ENCODE measurements around the gene PPFIA4. TPM values are rescaled to one million over a fixed set of nuclear protein-coding genes. Genes with fewer than 3 reads are reported as not detected.

The PPFIA4 gene
- total RNA-seq, 2 experiments from 2014 or later: 51.2 to 56.4 TPM

- ATAC-seq: no peak
- no peak overlapping the region for H3K4me3 Mint-ChIP-seq
- POLR2A ChIA-PET: no interaction called here
Observed at GRCh38 chr1:203043830-203044545, 17.7 kb downstream of the PPFIA4 start.

GRCh38 chr1:203044546-203045250, 18.4 kb downstream of the PPFIA4 start:
- H3K9me3 Mint-ChIP-seq (ENCODE audit: low read depth): no peaks in the 10 kb centered on the region
- ATAC-seq (no peak), DNase-seq (no peak)
- H3K36me3 Mint-ChIP-seq (ENCODE audit: low read depth): peaks cover 11% of the 10 kb centered on the region
- POLR2A ChIA-PET: no interaction called here
- CTCF ChIA-PET: interaction anchor here (0.6 to 0.8 kb wide), 2 partner anchors 19 to 362 kb away, joined by 3 to 4 read pairs; no protein-coding TSS in a partner anchor
- intact Hi-C loops (cut with DNase I, micrococcal nuclease): loop anchor here in 1 of 2 experiments (5.0 kb wide), 1 partner anchor 298 kb away; no protein-coding TSS in a partner anchor
- no peak overlapping the region for H3K4me3 Mint-ChIP-seq
- no peak overlapping the region for H3K27ac Mint-ChIP-seq
- H3K27me3 Mint-ChIP-seq: no peaks in the 10 kb centered on the region
- peaks cover 3% of the 10 kb centered on the region for H3K4me1 Mint-ChIP-seq

More at GRCh38 chr1:203043830-203044545, 17.7 kb downstream of the PPFIA4 start:
- CTCF ChIA-PET: interaction anchor here (0.6 kb wide), 1 partner anchor 20 kb away, joined by 4 read pairs; no protein-coding TSS in a partner anchor
- intact Hi-C loops (cut with DNase I, micrococcal nuclease): loop anchor here in 1 of 2 experiments (5.0 kb wide), 1 partner anchor 298 kb away; no protein-coding TSS in a partner anchor
- Mint-ChIP-seq H3K27me3 (peaks cover 4% of the 10 kb centered on the region), H3K27ac (no peak overlapping the region), H3K4me1 (peaks cover 7% of the 10 kb centered on the region), H3K36me3 (ENCODE audit: low read depth) (peaks cover 17% of the 10 kb centered on the region), H3K9me3 (ENCODE audit: low read depth) (no peaks in the 10 kb centered on the region)
- DNase-seq: no peak

GRCh38 chr1:203045336-203045735, 19.0 kb downstream of the PPFIA4 start:
- H3K27me3 Mint-ChIP-seq: peaks cover under 1% of the 10 kb centered on the region
- POLR2A ChIA-PET: no interaction called here

GRCh38 chr1:203045821-203046594, 19.7 kb downstream of the PPFIA4 start:
- DNase-seq (no peak), ATAC-seq (no peak)
- H3K36me3 Mint-ChIP-seq (ENCODE audit: low read depth): peaks cover 11% of the 10 kb centered on the region
- H3K4me1 Mint-ChIP-seq: peaks cover 3% of the 10 kb centered on the region
- intact Hi-C loops (cut with DNase I, micrococcal nuclease): no loop called here
- H3K27me3 Mint-ChIP-seq: peaks cover 2% of the 10 kb centered on the region
- CTCF ChIA-PET: interaction anchor here (0.5 to 1.4 kb wide), 5 partner anchors 11 to 1047 kb away, joined by 3 to 7 read pairs (median 3); no protein-coding TSS in a partner anchor
- no peak overlapping the region for H3K27ac Mint-ChIP-seq
- H3K9me3 Mint-ChIP-seq (ENCODE audit: low read depth): no peaks in the 10 kb centered on the region
- POLR2A ChIA-PET: no interaction called here
- H3K4me3 Mint-ChIP-seq: no peak overlapping the region

More at GRCh38 chr1:203045336-203045735, 19.0 kb downstream of the PPFIA4 start:
- Mint-ChIP-seq H3K27ac (no peak overlapping the region), H3K4me1 (peaks cover 3% of the 10 kb centered on the region), H3K9me3 (ENCODE audit: low read depth) (no peaks in the 10 kb centered on the region), H3K4me3 (no peak overlapping the region), H3K36me3 (ENCODE audit: low read depth) (peaks cover 11% of the 10 kb centered on the region)
- DNase-seq (no peak), ATAC-seq (no peak)
- CTCF ChIA-PET: interaction anchor here (0.8 kb wide), 1 partner anchor 362 kb away, joined by 3 read pairs; no protein-coding TSS in a partner anchor
- intact Hi-C loops (cut with DNase I, micrococcal nuclease): no loop called here

GRCh38 chr1:203046984-203047630, 20.8 kb downstream of the PPFIA4 start:
- CTCF ChIA-PET: interaction anchor here (0.6 to 1.4 kb wide), 2 partner anchors 21 to 169 kb away, joined by 3 to 7 read pairs; partner anchors contain the start of gene PPFIA4
- no peak overlapping the region for H3K4me3 Mint-ChIP-seq

GRCh38 chr1:203048086-203048485, 21.8 kb downstream of the PPFIA4 start:
- peaks cover 9% of the 10 kb centered on the region for H3K27me3 Mint-ChIP-seq
- intact Hi-C loops (cut with DNase I, micrococcal nuclease): no loop called here
- ChIA-PET POLR2A (no interaction called here), CTCF (no interaction called here)
- ATAC-seq: no peak
- no peaks in the 10 kb centered on the region for H3K9me3 Mint-ChIP-seq (ENCODE audit: low read depth)
- peaks cover 11% of the 10 kb centered on the region for H3K36me3 Mint-ChIP-seq (ENCODE audit: low read depth)
- no peak for DNase-seq
- H3K27ac Mint-ChIP-seq: no peak overlapping the region
- H3K4me3 Mint-ChIP-seq: no peak overlapping the region
- H3K4me1 Mint-ChIP-seq: peaks cover 3% of the 10 kb centered on the region

More at GRCh38 chr1:203046984-203047630, 20.8 kb downstream of the PPFIA4 start:
- POLR2A ChIA-PET: interaction anchor here (0.9 kb wide), 1 partner anchor 11 kb away, joined by 3 read pairs; no protein-coding TSS in a partner anchor
- DNase-seq (no peak), ATAC-seq (peak; percentile 76)
- peaks cover 11% of the 10 kb centered on the region for H3K36me3 Mint-ChIP-seq (ENCODE audit: low read depth)
- intact Hi-C loops (cut with DNase I, micrococcal nuclease): no loop called here
- peaks cover 3% of the 10 kb centered on the region for H3K4me1 Mint-ChIP-seq
- peaks cover 7% of the 10 kb centered on the region for H3K27me3 Mint-ChIP-seq
- no peaks in the 10 kb centered on the region for H3K9me3 Mint-ChIP-seq (ENCODE audit: low read depth)
- H3K27ac Mint-ChIP-seq: no peak overlapping the region

- ChIA-PET CTCF (no interaction called here), POLR2A (no interaction called here)
- ATAC-seq: no peak
- H3K27ac Mint-ChIP-seq: no peak overlapping the region
- peaks cover 9% of the 10 kb centered on the region for H3K27me3 Mint-ChIP-seq
- DNase-seq: no peak
- intact Hi-C loops (cut with DNase I, micrococcal nuclease): no loop called here
- H3K9me3 Mint-ChIP-seq (ENCODE audit: low read depth): no peaks in the 10 kb centered on the region
- peaks cover 3% of the 10 kb centered on the region for H3K4me1 Mint-ChIP-seq
- peaks cover 11% of the 10 kb centered on the region for H3K36me3 Mint-ChIP-seq (ENCODE audit: low read depth)
- no peak overlapping the region for H3K4me3 Mint-ChIP-seq
Observed at GRCh38 chr1:203048555-203049051, 22.3 kb downstream of the PPFIA4 start.

GRCh38 chr1:203049077-203049476, 22.8 kb downstream of the PPFIA4 start:
- Mint-ChIP-seq H3K27me3 (peaks cover 9% of the 10 kb centered on the region), H3K27ac (no peak overlapping the region), H3K36me3 (ENCODE audit: low read depth) (peaks cover 11% of the 10 kb centered on the region), H3K4me1 (peaks cover 3% of the 10 kb centered on the region), H3K9me3 (ENCODE audit: low read depth) (no peaks in the 10 kb centered on the region), H3K4me3 (no peak overlapping the region)
- CTCF ChIA-PET: interaction anchor here (1.0 kb wide), 1 partner anchor 167 kb away, joined by 3 read pairs; no protein-coding TSS in a partner anchor
- DNase-seq (no peak), ATAC-seq (no peak)
- intact Hi-C loops (cut with DNase I, micrococcal nuclease): no loop called here
- POLR2A ChIA-PET: no interaction called here

GRCh38 chr1:203049576-203050180, 23.4 kb downstream of the PPFIA4 start:
- Mint-ChIP-seq H3K4me1 (peaks cover 3% of the 10 kb centered on the region), H3K9me3 (ENCODE audit: low read depth) (no peaks in the 10 kb centered on the region), H3K27ac (no peak overlapping the region), H3K27me3 (peaks cover 9% of the 10 kb centered on the region), H3K4me3 (no peak overlapping the region), H3K36me3 (ENCODE audit: low read depth) (peaks cover 9% of the 10 kb centered on the region)
- DNase-seq (no peak), ATAC-seq (no peak)
- intact Hi-C loops (cut with DNase I, micrococcal nuclease): no loop called here
- ChIA-PET CTCF (interaction anchor here (1.0 kb wide), 1 partner anchor 167 kb away, joined by 3 read pairs; no protein-coding TSS in a partner anchor), POLR2A (no interaction called here)

GRCh38 chr1:203050826-203051225, 24.5 kb downstream of the PPFIA4 start:
- CTCF ChIA-PET: interaction anchor here (1.3 kb wide), 1 partner anchor 11 kb away, joined by 4 read pairs; no protein-coding TSS in a partner anchor
- Mint-ChIP-seq H3K4me3 (no peak overlapping the region), H3K9me3 (ENCODE audit: low read depth) (no peaks in the 10 kb centered on the region), H3K27ac (no peak overlapping the region), H3K27me3 (peaks cover 9% of the 10 kb centered on the region), H3K36me3 (ENCODE audit: low read depth) (peaks cover 4% of the 10 kb centered on the region), H3K4me1 (peaks cover 3% of the 10 kb centered on the region)
- POLR2A ChIA-PET: no interaction called here
- DNase-seq: no peak
- no peak for ATAC-seq
- intact Hi-C loops (cut with DNase I, micrococcal nuclease): no loop called here
